NCI-H82 treated with DMSO at 0.1 percent for 48 hours (cell line): ENCODE results near the gene RNF166.

Experiments used
- DNase-seq: peaks from one replicate; lab custom pipeline; 2025; ENCODE audit not compliant: unreplicated experiment; lab: John Stamatoyannopoulos, UW

The RNF166 gene

DNA sequence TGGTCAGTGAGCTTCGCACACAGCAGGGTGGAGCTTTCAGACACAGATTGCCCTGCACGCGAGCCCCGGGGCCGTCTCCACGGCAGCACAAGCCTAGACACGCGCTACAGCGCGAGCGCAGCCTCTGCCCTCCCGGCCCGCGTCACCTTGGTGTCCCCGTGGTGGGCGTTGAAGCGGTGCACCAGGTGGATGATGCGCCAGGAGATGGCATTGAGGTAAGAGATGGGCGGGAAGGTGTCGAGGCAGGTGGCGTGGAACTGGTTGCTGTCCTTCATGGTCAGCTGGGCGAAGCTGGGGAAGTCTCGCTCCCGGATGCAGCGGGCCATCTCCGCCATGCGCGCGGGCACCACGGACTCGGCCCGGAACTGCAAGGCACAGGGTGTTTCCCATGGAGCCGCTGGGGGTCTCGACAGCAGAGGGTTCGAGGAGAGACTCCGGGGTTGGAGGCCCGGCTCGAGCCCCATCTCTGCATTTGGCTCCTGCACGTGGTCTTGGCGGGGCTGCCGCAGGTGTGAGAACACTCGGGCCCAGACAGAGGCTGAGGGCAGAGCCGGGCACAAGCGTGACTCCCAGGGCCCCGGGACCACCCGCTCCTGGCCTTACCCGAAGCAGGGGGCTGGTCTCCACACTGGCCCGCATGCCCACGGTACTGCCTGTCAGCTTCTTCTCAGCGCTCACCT lies 51.0 kb downstream of the RNF166 start:
- no peak for DNase-seq

DNA sequence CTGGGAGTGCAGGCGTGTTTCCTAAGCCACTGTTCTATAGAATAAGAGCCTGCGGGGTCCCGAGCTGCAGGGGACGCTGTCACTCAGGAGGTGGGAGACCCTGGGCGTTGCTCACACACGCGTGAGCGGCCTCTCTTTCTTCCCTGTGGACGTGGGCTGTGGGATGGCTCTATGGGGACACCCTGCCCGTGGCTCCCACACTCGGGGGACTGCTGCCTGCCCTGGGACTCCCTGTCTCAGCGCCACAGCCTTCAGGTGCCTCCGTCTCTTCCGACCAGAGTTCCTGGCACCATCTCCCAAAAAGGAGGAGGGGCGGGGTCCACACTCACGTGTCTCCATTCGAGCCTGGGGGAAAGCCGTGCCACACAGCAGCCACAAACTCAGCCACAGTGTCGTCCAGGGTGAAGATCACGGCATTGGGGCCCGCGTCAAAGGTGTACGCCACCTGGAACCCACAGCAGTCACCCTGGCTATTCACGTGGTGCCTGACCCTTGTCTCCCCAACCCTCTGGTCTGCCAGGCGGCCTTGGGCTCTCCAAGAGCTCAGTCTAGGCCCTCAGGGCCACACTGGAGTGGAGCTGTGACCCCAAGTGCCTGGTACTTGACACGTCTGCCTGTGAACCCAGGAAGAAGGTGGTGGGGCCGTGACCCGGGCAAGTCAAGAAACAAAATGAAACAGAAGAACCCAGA lies 51.7 kb downstream of the RNF166 start:
- no peak for DNase-seq

DNA sequence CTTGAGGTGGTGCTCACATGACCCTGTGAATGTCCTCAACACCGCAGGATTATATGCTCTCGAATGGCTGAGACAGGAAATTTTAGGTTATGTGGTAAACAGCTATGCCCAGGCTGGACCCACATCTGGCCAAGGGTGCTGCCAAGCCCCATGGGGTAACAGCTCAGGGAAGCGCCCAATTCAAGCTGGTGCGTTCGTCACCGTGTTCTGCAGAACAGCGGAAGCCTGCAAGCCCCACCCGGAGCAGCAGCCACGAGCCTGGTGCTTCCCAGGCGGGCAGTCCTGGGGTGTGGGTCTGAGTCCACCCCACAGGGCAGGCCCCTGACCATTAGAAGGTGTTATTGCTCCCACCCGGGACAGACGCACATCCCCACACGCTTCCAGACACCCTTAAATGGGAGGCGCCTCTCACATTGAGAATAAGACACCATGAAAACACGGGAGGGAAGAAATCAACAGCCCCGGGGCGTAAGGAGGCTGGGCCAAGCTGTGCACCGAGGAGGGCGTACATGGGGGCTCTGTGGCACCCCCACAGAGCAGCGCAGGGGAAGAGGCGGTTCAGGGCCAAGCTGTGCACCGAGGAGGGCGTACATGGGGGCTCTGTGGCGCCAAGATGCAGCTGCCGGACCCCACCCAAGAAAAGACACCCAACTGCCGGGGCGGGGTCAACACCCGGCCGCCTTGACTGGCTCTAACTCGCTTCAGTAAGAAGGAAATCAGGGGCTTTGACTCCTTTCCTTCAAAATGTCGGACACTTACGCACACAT lies 52.4 kb downstream of the RNF166 start:
- no peak for DNase-seq

DNA sequence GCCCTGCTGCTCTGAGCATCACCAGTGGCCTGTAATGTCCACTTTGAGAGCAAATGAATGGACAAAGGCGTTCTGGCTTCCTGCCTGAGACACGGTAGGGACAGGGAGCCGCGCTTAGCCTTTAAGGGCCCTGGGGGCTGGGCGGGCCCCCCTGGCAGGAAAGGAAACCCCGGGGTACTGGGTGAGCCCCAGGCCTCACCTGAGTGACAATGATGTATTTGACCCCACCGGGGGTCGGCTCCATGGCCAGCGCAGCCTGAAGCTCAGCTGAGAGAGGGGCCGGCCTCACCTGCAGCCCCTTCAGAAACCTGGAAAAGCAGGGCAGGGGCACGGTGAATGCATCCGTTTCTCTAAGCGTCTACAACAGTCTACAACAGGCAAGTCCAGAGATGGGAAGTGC lies 53.1 kb downstream of the RNF166 start:
- no peak for DNase-seq

DNA sequence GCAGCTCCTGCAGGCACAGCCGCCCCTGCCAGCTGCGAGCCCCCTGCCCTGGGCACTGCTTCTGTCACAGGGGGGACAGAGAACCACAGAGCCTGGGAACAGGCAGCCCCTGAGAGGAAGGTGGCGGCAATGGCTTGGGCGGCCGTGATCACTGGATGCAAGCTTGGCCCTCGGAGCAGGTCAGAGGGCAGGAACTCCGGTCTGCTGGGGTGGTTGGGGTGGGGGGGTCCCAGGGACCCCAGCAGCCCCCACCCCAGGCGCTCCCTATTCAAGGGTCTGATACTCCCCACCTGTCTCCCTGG lies 53.5 kb downstream of the RNF166 start:
- DNase-seq = no peak

DNA sequence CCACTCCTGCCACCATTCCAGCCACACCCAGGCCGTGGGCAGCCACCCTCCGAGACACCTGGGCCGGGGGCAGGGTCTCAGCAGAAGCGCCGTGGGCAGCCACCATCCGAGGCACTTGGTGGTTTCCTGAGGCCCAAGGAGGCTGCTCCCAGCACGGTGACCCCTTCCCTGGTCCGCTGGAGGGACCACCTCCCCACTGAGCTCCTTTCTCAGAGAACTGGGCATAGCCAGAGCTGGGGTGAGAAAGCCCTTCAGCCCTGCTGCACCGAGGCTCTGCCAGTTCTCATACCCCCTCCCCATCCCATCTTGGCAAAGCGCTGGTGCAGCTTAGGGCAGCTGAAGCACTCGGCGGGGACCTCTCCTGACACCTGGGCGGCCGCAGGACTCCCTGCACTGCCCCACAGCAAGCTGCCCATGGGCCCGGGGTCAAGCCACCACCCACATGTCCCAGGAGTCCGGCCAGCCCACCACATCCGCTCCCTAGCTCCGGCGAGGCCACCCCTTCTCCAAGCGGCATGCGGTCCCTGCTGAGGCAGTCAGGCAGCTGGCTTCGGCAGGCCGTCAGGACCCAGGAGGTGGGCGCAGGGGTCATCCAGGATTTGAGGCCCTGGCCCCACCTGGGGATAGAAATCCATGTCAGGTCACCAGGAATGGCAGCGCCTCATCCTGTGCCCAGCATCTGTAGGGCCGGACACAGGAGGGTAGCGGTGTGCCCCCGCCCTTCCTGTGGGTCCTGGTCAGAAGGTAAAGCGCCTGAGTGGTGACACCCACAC lies 54.0 kb downstream of the RNF166 start:
- no peak for DNase-seq

DNA sequence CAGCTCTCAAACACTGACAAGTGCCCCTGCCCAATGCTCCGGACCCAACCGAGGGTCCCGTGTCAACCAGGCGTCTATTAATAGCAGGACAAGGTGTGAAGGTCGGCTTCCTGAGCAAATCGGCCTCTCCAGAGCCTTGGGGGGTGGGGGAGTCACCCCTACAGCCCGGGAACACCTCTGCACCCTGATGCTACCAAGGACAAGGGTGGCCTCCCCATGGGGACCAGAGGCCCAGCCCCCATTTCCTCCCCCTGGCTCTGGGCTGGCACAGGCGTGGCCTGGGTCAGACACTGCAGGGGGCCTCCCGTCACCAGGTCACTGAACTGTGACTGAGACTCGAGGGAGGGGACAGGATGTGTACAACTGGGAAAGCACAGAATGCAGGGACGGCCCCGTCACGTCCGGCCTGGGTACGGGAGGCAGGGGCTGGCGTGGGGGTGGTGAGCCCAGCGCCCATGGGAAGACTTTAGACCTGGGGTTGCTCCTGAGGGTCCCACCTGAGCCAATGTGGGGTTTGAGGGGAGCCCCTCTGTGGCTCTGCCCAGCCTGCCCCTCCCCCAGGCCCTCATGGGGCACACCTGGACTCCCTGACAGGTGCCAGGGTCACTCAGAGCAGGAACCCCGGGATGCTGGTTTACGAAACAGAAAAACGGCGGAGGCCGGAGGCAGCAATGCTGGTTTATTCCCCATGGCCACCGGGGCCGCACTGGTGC lies 54.8 kb downstream of the RNF166 start:
- no peak for DNase-seq

DNA sequence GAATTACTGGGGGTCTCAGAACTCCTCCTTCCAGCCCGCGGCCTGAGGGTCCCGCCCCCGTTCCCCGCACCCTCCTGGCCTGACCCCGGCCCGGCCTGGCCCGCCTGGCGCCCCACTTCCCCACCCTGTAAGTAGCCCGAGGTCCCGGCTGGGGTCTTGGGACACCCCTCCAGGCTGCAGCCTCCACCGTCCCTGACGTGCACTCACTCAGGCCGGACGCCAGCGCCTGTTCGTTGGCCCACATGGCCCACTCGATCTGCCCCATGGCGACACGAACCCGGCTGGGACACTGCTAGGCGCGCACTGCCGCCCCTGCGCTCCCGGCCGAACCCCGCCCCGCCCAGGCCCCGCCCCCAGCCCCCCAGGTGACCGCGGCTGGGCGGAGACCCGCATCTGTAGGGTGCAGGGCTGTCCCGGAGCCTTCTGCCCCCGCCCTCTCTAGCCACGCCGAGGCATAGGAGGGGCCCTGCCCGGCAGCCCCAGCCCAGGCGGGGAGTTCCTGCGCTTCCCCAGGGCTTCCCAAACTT lies 55.4 kb downstream of the RNF166 start, which contains the start of gene CYBA:
CYBA (minus strand) TSS at position 305 of the 527 bp plus-strand sequence; CDS start at position 265, 40 bp downstream.
- DNase-seq = no peak

DNA sequence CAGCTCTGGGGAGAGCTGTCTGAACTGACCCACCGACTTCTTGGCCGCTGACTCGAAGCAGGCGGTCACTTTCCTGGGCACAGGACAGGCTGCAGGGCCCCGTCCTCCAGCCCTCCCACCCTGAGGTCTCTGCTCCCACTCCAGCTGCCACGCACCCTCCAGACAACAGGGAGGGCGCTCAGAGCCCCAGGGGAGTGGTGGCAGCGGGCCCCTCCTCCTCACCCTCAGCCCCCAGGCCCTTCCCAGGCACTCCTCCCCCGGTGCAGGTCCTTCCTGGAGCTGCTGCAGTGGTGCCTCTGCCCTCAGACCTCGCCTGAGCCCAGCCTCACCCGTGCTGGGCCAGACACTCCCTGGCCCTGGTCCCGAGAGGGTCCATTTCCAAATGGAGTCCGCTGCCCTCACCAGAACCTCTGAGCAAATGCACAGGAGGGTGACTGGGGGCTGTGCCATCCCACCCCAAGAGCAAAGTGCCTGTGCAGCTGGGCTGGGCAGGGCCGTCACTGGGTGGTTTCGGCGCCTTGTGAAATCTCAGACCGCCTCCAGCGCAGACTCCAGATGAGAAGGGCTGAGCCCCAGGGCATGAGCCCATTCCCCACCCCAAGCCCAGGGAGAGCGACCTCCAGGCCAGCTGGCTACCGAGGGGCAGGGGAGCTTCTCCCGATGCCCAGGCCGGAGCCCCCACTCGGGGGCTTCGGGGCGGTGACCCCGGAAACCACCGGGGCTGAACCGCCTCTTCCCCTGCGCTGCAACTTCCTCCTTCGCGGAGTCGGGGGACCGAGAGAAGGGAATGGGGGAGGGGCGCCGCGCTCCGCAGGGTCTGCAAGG lies 56.1 kb downstream of the RNF166 start:
- DNase-seq = no peak

DNA sequence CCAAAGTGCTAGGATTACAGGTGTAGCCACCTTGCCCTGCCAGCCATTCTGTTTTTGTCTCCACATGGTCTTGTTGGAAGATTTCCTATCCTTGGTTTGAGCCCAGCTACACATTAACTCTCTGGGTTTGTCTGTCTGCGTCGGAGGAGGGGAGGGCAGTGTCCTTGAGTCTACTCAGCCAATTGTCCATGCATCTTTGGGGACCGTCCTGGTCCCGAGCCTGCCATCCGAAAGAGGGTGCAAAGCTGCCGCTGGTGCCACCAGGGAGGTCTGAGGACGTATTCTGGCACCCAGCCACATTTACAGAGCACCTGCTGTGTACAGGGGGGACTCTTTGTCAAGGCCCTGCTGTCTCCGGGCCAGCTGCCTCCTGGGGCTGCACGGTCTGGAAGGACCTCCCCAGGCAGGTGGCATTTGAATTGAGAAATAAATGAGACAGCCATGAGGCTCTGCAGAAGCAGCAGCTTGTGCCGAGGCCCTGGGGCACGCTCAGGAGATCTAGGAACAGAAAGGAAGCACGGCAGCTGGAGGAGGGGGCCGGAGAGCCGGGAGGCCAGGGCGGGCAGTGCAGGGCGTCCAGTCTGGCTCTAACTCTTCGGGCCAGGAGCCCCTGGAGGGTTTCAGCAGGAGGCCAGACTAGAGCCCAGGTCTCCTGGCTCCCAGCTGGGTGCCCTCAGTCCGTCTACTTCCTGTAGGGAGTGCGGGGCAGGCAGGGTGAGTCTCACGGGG lies 56.8 kb downstream of the RNF166 start:
- no peak for DNase-seq

DNA sequence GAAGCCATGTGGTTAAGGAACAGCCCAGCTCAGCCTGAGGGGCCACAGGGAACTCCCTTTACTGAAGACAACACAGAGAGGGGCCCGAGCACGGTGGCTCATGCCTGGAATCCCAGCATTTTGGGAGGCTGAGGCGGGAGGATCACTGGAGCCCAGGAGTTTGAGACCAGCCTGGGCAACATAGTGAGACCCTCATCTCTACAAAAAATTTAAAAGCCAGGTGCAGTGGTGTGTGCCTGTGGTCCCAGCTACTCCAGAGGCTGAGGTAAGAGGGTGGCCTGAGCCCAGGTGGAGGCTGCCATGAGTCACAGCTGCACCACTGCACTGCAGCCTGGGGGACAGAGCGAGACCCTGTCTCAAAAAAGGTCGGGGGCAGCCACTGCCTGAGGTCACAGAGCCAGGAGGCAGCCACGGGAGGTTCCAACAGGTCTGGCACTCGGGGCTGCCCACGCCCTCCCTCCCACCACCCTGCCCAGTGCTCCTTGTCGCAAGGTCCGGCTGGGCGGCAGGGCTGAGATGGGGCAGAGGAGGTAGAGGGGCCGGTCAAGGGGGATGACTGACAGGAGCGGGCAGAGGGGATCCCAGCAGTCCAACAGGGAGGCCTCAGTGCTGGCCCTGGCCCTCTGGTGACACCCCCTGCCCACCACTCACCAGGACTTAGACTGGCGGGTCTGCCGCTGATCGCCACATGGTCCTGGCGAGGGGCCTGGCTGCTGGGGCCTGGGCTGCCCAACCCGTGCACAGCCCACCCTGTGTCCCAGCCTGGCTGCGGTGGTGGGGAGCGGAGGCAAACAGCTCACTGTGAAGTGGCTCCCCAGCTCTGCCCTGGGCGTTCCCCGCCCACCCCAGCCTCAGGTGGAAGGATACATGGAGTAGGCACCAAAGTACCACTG lies 58.8 kb downstream of the RNF166 start:
- DNase-seq = no peak
